Colonic mucosa (tissue), 4 donors: Measurements from ENCODE around the gene LVRN. TPM values are rescaled to one million over a fixed set of nuclear protein-coding genes. Genes with fewer than 3 reads are reported as not detected.

Experiments
- DNase-seq: peaks from one replicate; pipeline ENCODE4 v3.0.0-alpha.2; 2020
- H3K27ac ChIP-seq: fragments of 200-600 bp; one replicate; pipeline ENCODE4 v1.8.0; 2021
- H3K27me3 ChIP-seq: fragments of 200-600 bp; one replicate; pipeline ENCODE4 v1.8.0; 2021
- H3K36me3 ChIP-seq: fragments of 200-600 bp; one replicate; pipeline ENCODE4 v1.8.0; 2021
- H3K4me1 ChIP-seq: fragments of 200-600 bp; one replicate; pipeline ENCODE4 v1.8.0; 2021; ENCODE audit warnings: mild to moderate bottlenecking
- H3K4me3 ChIP-seq: fragments of 200-600 bp; one replicate; pipeline ENCODE4 v1.8.0; 2021
- H3K9ac ChIP-seq, 2 donors: one replicate each; pipeline ENCODE4 v1.7.0; 2013; ENCODE audit warnings: control low read depth in 2 of 2, low read depth in 2 of 2, low read length in 2 of 2
- H3K9me3 ChIP-seq: fragments of 200-600 bp; one replicate; pipeline ENCODE4 v1.8.0; 2021
- intact Hi-C: fragments of 100-400 bp; cut with DNase I; formaldehyde crosslinking; loops from one replicate; pipeline ENCODE4 v1.14.1; 2022
- total RNA-seq, 2 donors: library from RNA; stranded (reverse); fragmentation: NEBNext Ultra II Directional in 1 of 2; extraction: Animal tissue kit (Norgen Biotek cat#: 25700) in 1 of 2; gene quantifications; one replicate each; pipeline ENCODE4 v1.2.1, GENCODE V29; 2021
- TF ChIP-seq, protein P1 (sequence below): fragments of 200-600 bp; IDR thresholded peaks from one replicate; pipeline ENCODE4 v1.8.0; 2022; ENCODE audit warnings: antibody characterized with exemption, mild to moderate bottlenecking
- donor health status: healthy.
- donor health status: DM: no; HTN: no; CAD: no.
- donor health status: DM: no; HTN: no; CAD: no.

The LVRN gene
- total RNA-seq, 2 donors from 2014 or later: 0.10 to 0.90 TPM

DNA sequence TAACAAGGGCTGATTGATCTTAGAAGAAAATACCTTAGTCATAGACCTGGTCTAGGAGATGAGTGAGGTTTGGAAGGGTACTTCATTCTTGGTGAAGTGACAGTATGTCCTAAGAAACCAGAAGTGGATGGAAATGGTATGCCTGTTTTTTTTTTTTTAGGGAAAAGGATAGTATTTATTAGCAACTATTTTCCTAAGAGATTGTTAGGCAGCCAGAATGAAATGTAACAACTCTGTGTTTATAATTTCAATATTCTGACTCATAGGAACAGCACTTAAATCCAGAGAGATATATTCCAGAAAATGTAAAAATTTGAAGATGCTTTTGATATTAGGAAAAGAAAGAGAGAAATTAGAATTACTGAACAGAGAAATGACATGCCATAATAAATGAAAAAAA is 48.8 kb downstream of the LVRN start:
- Histone ChIP-seq H3K27me3 (no peaks in the 10 kb centered on the region), H3K9me3 (no peaks in the 10 kb centered on the region), H3K27ac (no peak overlapping the region), H3K4me3 (no peak overlapping the region), H3K4me1 (no peaks in the 10 kb centered on the region), H3K9ac (no peak overlapping the region), H3K36me3 (no peaks in the 10 kb centered on the region)
- intact Hi-C loops: no loop called here
- TF ChIP-seq, protein P1, sequence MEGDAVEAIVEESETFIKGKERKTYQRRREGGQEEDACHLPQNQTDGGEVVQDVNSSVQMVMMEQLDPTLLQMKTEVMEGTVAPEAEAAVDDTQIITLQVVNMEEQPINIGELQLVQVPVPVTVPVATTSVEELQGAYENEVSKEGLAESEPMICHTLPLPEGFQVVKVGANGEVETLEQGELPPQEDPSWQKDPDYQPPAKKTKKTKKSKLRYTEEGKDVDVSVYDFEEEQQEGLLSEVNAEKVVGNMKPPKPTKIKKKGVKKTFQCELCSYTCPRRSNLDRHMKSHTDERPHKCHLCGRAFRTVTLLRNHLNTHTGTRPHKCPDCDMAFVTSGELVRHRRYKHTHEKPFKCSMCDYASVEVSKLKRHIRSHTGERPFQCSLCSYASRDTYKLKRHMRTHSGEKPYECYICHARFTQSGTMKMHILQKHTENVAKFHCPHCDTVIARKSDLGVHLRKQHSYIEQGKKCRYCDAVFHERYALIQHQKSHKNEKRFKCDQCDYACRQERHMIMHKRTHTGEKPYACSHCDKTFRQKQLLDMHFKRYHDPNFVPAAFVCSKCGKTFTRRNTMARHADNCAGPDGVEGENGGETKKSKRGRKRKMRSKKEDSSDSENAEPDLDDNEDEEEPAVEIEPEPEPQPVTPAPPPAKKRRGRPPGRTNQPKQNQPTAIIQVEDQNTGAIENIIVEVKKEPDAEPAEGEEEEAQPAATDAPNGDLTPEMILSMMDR: no peak
- DNase-seq: no peak

DNA sequence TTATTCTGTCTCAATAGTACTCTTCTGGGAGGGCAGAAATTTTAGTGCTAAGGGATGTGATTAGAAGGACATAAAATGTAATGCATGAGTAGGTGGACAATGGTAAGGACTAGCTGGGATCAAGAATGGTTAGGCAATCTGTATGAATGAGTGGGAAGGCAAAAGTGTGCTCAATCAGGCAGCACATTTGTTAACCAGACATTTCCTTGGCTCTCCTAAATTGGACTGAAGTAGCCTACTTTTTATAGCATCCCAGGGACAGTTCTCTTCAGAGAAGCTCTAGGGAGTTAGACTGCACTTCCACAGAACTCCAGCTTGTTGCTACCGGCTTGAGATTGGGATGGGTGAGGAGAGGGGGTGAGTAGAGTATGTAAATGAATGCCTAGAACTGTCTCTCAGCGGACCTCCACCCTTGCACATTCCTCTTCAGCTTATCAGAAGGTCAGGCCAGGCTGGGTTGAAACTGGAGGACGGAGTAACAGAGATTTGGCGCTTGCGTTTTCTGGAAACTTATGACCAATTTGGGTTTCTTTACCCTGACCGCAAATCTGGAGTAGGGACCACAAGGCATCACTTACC is 51.0 kb downstream of the LVRN start:
- Histone ChIP-seq H3K27ac (no peak overlapping the region), H3K4me3 (no peak overlapping the region), H3K9me3 (no peaks in the 10 kb centered on the region), H3K36me3 (no peaks in the 10 kb centered on the region), H3K4me1 (no peaks in the 10 kb centered on the region), H3K27me3 (no peaks in the 10 kb centered on the region), H3K9ac (no peak overlapping the region)
- intact Hi-C loops: no loop called here
- no peak for DNase-seq
- TF ChIP-seq, protein P1: no peak

DNA sequence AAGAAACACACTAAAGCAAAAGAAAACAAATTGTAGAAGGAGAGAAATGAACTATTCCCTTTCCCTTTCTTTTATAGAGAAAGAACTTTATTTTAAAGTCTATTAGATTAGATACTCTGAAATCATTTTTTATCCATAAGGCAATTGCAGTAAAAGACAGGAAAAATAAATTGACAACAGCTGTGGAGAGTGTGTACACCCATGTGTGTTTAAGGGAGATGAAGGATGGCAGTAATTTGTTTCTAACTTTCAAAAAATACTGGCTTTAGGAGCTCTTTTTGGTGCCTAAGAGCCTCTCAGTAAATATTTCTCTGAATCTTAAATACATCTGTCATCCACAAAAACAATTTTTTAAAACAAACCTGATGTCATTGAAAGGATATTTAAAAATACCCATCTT is 51.7 kb downstream of the LVRN start:
- TF ChIP-seq, protein P1: no peak
- Histone ChIP-seq H3K4me3 (no peak overlapping the region), H3K27me3 (no peaks in the 10 kb centered on the region), H3K27ac (no peak overlapping the region), H3K9ac (no peak overlapping the region), H3K9me3 (no peaks in the 10 kb centered on the region), H3K4me1 (no peaks in the 10 kb centered on the region), H3K36me3 (no peaks in the 10 kb centered on the region)
- intact Hi-C loops: no loop called here
- DNase-seq: no peak

DNA sequence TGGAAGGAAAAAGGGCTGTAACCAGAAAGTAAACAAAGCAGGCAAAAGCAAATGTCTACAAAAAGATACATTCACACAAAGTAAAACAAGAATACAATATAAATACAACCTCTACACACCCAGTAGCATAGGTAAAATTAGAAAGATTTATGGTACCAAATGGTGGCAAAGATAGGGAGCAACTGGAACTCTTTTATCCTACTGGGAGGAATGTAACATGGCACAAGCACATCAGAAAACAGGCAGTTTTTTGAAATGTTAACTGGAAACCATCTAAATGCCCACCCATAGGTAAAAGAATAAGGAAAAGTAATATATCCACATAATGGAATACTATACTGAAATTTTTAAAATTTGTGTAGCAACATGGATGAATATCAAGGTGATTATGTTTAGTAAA is 61.3 kb downstream of the LVRN start:
- TF ChIP-seq, protein P1: no peak
- no peak for DNase-seq
- H3K27ac ChIP-seq: no peak overlapping the region
- no peaks in the 10 kb centered on the region for H3K36me3 ChIP-seq
- intact Hi-C loops: no loop called here
- no peak overlapping the region for H3K9ac ChIP-seq
- H3K4me3 ChIP-seq: no peak overlapping the region
- H3K9me3 ChIP-seq: no peaks in the 10 kb centered on the region
- H3K4me1 ChIP-seq: no peaks in the 10 kb centered on the region
- H3K27me3 ChIP-seq: no peaks in the 10 kb centered on the region

DNA sequence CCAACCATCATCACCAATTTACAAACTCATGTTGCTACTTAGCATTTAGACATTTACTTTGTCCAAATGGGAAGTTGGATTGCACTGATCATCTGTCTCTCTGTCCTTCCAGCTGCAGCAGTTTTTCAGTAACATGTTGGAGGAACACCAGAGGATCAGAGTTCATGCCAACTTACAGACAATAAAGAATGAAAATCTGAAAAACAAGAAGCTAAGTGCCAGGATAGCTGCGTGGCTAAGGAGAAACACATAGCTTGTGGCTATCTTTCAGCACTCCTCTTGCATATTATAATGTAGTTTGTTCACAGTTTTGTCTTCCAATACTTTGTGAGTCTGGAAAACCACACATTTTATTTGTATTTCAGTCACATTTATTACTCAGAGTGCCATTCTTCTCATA is 63.6 kb downstream of the LVRN start:
- Histone ChIP-seq H3K4me1 (no peaks in the 10 kb centered on the region), H3K27ac (no peak overlapping the region), H3K36me3 (no peaks in the 10 kb centered on the region), H3K9ac (no peak overlapping the region), H3K27me3 (no peaks in the 10 kb centered on the region), H3K9me3 (no peaks in the 10 kb centered on the region), H3K4me3 (no peak overlapping the region)
- intact Hi-C loops: no loop called here
- TF ChIP-seq, protein P1: no peak
- DNase-seq: no peak
